CD4-positive, alpha-beta T cell treated with Interleukin-6 at 100 ng/mL for 8 hours (primary cell): ENCODE results near the gene TAMALIN.
"Not testable (repeated sequence)": the region's sequence is repeated elsewhere in the genome, so short reads cannot be mapped to it uniquely, and the experiment has no call there.

ENCODE experiments used
- DNase-seq: peaks from one replicate; pipeline ENCODE4 v3.0.0-alpha.2; 2020; ENCODE audit warnings: mixed read lengths, low spot score

TAMALIN gene

DNA sequence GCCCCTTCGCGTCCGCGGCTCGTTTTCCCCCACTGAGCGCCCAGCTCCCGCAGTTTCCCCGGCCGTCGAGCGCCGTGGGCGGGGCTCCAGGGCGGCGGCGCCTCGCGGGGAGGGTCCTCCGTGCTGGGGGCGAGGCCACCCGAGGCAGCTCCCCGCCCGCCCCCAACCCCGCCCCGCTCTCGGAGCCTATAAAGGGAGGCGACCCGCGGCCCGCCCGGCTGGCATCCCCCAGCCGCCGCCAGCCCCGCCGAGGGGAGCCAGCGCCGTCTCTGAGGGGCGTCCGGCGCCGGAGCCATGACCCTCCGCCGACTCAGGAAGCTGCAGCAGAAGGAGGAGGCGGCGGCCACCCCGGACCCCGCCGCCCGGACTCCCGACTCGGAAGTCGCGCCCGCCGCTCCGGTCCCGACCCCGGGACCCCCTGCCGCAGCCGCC is at the start of gene TAMALIN:
Gene TAMALIN (plus strand): TSS at position 221 of the 432 bp plus-strand sequence. CDS start 74 bp downstream, at position 295.
- DNase-seq: peak; percentile 84

DNA sequence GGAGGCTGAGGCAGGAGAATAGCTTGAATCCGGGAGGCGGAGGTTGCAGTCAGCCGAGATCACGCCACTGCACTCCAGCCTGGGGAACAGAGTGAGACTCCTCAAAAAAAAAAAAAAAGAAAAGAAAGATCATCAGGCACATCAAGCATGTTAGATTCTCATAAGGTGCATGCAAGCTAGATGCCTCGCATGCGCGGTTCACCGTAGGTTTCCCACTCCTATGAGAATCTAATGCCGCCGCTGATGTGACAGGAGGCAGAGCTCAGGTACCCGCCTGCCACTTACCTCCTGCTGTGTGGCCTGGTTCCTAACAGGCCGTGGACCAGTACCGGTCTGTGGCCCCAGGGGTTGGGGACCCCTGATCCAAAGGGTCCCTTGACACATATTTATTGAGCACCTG is 48.2 kb upstream of the TAMALIN start:
- DNase-seq: no peak

DNA sequence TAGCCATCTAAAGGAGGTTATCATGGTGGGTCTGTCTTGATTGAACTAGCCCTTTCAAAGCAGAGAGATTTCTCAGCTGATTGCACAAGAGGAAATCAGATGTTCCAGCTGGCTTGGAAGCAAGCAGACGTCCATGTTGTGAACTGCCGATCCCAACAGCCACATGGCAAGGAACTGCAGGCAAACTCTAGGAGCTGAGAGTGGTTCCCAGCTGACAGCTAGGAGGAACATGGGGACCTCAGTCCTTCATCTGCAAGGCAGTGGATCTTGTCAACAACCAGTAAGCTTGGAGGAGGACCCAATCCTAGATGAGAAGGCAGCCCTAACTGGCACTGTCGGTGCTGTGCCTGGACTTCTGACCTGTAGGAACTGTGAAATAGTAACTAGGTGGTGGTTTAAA is 47.5 kb upstream of the TAMALIN start:
- DNase-seq: no peak

DNA sequence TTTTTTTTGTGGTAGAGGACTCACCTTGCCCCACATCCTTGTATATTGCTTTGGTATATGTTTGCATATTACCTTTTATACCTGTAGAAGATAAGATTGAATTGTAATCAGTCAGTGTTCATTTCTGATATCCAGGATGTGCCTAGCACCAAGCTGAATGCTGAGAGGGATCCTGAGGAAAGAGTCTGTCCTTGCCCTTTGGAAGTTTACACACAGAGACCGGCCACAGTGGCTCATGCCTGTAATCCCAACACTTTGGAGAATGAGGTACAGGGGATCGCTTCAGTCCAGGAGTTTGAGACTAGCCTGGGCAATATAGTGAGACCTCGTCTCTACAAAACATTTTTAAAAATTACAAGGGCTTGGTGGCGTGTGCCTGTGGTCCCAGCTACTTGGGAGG is 46.8 kb upstream of the TAMALIN start:
- no peak for DNase-seq

DNA sequence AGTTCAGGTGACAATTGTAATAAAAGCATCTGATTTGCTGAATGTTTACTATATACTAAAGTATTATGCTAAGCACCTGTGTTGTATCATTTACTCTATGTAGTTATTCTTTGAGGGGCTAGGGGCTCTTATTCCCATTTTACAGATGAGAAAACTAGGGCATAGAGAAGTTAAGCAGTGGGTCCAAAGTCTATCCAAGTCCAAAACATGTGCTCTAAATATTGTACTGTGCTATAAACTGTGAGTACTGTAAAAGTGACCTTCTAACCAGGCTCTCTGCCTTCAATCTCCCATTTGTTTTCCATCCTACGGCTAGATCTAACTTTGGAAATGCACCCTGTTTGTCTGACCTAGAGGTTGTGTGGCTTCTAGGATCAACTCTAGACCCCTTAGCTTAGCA is 46.3 kb upstream of the TAMALIN start:
- no peak for DNase-seq

DNA sequence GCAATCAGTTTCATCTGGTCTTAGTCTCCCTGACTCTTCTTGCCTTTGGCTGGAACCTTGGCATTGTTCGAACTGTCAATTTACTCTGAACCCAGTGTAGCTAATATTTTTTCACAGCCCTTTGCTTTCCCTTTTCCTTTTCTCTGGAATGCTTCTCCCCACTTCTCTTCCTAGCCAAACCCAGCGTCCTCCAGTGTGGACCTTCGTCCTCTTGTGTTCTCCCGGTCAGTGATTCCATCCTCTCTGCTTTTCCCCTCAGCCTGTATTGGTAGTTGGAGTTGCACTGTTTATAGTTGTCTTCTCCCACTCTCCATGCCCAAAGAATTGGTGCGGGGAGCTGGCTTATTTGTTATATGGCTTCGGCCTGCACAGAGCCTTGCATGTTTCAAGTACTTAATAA is 45.9 kb upstream of the TAMALIN start:
- no peak for DNase-seq

DNA sequence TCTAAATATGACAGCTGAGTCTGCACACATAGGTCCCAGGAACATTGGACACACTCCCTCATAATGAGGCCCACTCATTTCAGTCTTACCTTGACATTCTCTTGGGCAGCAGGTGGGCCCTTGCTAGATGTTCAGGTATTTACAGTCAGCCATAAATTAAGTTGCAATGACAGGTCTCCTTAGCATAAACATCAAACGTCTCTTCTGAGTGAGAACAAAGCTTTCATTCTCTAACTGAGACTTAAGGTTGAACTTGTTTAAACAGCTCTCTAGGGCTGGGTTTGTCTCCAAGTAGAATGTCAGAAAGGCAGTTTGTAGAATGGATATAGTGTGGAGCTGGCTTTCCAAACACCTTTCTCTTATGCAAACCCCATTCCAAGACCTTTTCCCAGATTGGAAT is 44.9 kb upstream of the TAMALIN start:
- DNase-seq: no peak

DNA sequence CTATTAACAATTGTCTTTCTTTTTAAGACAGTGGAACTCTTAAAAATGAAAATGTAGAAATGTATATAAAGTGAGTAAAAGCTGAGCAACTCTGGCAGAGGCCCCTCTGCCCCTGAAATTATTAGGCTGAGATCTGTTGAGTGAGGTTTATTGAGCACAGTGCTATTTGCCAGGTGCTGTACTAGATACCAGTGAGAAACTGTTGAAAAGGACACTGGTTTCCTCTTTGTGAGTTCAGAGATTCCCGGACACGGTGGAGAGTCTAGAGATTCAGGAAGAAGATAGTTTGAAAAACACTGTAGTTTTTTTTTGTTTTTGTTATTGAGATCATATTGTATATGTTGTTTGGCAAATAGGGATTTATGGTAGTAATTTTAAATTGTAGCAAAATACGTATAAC is 44.0 kb upstream of the TAMALIN start:
- DNase-seq: no peak

DNA sequence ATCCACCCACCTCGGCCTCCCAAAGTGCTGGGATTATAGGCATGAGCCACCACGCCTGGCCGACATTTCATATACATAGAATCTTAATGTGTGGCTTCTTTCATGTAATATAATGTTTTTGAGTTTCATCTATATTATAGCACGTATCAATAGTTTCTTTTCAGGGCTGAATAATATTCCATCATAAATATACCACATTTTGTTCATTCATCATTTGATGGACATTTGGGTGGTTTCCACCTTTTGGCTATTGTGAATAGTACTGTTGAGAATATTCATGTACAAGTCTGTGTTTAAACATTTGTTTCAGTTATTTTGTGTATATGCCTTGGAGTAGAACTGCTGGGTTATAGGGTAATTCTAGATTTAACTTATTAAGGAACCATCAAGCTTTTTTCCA is 43.3 kb upstream of the TAMALIN start:
- no peak for DNase-seq

DNA sequence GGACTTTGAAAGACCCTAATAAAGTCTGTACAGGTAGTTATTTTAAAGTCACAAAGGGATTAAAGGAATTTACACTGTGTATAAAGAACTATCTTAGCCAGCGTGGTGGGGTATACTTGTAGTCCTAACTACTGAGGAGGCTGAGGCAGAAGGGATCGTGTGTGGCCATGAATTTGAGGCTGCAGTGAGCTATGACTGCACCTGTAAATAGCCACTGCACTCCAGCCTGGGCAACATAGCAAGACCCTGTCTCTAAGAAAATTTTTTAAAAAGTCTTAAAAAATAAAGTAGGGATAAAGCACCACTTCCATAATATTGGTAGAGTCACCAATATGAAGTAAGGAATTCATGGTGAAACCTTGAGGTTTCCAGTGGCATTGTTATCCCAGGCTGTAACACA is 37.1 kb upstream of the TAMALIN start:
- no peak for DNase-seq

DNA sequence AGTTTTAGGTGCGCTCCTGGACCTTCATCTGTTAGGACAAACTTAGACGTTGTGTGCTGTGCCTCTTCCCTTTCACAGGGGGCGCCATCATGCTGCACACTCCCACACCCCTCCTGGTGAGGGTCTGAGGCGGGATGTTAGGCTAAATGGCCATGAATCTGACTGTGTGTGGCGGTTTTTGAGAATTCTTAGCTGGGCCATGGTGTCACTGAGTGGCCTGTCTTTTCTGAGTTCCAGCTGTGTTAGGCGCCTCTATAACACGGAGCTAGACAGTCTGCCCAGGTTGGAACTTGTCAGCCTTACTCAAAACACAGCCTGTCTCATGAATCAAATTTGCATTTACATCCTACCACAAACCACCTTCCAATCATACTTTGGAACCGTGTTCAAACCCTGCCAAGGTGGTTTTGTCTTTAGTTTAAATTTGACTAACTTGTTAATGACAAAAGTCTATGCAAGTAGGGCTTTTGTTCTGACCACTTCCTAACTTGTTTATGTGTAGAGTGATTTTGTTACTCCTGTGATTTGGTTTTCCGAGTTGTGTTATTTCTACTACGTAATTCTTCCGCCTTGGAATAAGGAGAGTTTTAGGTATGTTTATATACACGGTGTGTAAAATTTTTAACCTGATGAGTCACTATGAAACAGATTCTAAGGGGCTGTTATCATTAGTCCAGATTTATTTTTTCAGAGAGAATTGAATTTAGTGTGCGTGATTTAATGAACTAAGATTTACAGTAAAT is 35.7 kb upstream of the TAMALIN start:
- peak; percentile 40 for DNase-seq

DNA sequence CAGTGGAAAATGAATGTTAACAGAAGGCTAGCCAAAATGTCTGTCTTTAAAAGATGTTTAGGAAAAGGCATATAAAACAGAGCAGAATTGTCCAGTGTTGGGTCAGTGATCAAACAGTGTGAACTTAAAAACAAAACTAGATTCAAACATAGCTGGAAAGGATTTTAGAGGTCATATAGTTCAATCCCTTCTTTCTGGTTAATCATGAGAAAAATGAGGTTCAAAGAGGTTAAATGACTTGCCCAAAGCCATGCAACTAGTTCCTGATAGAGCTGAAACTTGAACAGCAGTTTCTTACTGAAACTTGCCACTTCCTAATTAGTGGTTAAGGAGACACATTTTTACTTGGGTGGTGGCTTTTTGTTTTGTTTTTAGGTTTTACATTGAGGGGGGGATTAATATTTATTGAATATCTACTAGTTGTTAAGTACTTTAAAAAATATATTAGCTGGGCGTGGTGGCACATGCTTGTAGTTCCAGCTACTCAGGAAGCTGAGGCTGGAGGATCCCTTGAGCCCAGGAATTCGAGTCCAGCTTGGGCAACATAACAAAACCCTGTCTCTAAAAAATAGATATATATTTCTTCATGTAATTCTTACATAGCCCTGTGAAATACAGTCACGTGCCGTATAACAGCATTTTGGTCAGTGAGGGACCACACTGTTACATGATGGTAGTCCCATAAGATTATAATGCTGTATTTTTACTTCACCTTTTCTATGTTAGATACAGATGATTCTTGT is 34.9 kb upstream of the TAMALIN start:
- DNase-seq: no peak

DNA sequence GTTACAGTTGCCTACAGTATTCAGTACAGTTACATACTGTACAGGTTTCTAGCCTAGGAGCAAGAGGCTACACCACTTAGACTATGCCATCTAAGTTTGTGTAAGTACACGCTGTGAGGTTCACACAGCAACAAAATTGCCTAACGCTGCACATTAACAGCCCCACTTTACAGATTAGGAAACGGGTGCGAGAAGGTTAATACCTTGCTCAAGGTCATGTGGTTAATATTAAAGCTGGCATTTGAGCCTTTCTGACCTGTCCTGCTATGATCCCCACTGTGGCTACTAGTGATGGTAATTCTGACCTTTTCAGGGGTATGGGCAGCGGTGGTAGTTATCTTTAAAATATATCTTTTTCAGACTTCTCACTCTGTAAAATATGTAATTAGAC is 34.3 kb upstream of the TAMALIN start:
- no peak for DNase-seq

DNA sequence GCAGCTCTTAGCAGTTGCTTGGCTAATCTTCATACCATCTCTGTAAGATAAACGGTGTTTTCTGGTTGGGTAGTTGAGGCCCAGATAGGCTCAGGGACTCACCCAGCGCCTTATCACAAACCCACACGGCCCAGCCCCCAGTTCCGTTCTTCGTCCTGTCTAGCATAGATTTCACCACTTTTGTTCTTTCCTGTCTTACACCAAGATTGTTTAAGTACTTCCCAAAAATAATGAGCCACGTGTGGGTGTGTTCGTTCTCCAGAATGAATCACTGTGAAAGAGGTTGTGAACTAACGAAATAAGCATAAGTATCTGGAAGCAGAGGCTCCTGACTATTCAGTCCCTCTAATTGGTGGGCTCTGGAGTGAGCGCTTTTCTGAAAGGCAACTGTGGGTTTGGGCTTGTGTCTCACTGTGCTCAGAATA is 33.9 kb upstream of the TAMALIN start:
- peak; percentile 43 for DNase-seq

DNA sequence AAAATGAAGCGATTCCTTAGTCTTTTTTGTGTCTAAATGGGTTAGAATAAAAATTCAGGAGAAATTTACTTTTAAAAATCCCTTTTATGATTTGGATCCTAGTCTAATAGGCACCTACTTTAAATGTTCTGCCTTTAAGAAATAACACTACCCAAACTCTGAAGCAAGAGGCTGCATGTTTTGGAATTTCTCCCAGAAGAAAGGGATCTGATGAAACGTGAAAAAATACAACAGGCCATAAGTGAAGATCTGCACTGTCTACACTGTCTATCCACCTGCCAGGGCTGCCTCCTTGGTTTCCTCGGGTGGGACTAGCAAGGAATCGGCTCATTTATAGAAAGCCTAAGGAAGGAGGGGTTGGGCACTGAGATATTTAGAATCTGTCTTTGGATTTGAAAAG is 33.2 kb upstream of the TAMALIN start:
- no peak for DNase-seq

DNA sequence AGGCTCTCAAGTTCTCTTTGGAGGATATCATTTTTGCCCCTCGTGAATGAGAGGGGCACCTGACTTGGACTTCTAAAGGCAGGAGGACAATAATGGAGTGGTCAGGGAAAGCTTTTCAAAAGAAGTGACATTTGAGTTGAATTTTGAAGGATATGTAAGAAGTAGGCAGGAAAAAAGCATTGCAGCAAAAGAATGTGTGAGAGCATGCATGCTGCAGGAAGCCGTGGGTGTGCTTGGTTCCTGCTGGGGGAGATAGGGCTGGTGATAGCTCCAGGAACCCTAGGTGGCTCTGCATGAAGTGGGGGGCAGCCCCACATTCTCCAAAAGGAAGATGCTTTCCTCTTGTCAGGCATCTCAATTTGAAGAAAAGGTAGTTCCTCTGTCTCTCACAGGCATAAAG is 32.1 kb upstream of the TAMALIN start:
- peak; percentile 11 for DNase-seq

DNA sequence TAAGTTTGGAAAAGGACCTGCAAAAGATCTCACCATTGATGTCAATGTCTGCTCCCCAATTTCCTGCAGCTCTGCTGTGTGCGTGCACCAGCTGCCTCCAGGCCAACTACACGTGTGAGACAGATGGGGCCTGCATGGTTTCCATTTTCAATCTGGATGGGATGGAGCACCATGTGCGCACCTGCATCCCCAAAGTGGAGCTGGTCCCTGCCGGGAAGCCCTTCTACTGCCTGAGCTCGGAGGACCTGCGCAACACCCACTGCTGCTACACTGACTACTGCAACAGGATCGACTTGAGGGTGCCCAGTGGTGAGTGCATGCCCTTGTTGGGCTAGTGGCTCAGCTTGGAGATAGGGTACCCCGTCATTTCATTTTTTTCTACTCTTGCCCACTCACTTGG is 31.6 kb upstream of the TAMALIN start:
- DNase-seq: no peak

DNA sequence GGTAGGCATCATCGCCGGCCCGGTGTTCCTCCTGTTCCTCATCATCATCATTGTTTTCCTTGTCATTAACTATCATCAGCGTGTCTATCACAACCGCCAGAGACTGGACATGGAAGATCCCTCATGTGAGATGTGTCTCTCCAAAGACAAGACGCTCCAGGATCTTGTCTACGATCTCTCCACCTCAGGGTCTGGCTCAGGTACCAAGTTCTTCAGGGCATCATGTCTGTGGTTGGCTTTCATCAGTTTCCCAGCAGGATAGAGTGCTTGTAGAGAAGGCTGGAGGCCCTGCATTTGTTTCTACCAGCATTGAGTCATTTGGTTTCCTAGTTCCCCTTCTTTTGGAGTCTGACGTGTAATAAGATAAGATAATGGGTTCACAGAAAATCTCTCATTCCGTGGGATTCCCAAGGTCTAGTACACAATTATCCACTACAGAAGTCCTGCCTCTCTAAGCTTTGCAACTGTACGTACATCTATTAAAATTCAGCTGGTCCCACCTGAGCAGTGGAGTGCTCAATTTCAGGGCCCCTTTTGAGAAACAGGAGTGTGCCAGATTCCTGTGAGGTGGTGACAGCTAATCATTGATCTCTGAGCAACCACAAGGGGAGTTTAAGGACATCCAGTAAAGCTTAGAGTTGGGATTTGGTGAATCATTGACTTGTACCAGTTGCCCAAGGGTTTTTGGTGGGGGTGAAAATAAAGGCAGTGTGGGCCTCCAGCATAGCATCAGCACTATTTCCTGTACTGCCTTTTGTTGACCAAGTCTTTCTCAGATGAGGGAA is 30.2 kb upstream of the TAMALIN start:
- no peak for DNase-seq

DNA sequence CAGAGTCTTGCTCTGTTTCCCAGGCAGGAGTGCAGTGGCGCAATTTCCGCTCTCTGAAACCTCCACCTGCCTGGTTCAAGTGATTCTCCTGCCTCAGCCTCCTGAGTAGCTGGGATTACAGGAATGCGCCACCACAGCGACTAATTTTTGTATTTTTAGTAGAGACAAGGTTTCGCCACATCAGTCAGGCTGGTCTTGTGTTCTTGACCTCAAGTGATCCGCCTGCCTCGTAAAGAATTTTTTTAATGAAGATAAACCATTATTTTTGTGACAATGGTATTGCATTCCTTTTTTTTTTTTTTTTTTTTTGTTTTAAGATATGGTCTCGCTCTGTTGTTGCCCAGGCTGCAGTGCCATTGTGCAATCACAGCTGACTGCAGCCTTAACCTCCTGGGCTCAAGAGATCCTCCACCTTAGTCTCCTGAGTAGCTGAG is 29.4 kb upstream of the TAMALIN start:
- DNase-seq: no peak

DNA sequence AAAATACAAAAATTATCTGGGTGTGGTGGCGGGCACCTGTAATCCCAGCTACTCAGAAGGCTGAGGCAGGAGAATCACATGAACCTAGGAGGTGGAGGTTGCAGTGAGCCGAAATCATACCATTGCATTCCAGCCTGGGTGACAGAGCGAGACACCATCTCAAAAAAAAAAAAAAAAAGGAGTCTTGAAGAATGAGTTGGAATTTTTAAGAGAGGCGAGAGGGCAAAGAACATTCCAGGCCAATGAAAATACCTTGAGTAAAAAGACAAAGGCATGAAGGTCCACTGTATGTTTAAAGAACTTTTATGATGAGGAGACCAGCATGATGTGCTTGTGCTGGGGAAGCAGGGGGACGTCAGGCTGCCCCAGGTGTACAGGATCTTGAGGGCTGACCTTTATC is 27.4 kb upstream of the TAMALIN start:
- DNase-seq: not testable (repeated sequence)

DNA sequence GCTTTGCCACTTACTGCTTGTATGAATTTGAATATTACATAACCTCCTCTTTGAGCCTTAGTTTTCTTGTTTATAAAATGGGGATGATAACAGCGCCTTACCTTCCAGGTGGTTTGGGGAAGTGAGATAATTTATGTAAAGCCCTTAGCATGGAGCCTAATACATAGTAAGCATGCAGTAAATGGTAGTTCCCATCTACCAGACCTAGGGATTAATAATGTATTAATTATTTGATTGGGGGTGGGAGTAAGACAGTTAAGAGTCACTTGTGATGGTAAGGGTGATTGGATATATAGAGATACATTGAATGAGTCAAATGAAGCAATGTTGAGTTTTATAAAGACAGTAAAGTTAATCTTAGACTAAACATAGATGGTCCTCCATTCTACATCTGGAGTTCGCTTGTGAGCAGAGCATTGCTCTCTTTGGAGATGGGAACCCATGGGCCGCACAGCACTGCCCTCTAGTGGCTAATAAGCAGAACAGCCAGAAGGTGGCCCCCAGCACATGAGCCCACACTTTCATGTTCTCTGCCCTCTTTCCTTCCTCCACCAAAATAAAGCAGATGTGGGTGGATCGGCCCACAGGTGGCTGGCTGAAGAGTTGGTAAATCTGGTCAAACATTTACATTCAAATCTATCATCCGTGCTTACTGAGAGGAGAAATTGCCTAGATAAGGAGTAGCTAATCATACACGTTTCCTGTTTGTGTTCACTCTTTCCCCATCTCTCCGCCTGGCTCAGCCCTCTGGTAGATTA is 26.5 kb upstream of the TAMALIN start:
- DNase-seq: peak; percentile 73

DNA sequence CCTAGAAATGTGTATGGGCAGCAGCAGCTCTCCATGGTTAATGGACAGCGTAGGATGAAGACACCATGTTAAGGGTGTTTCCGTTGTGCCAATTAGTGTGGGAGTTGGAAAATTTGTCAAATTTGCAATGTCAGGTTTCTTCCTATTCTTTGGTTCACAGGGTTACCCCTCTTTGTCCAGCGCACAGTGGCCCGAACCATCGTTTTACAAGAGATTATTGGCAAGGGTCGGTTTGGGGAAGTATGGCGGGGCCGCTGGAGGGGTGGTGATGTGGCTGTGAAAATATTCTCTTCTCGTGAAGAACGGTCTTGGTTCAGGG is 26.0 kb upstream of the TAMALIN start:
- no peak for DNase-seq
